ENCODE measurements around the gene PGBD1. TPM values are rescaled to one million over a fixed set of nuclear protein-coding genes. Genes with fewer than 3 reads are reported as not detected.

The PGBD1 gene
- total RNA-seq, 2 donors from 2014 or later, result 1.1 to 1.3 TPM

DNA sequence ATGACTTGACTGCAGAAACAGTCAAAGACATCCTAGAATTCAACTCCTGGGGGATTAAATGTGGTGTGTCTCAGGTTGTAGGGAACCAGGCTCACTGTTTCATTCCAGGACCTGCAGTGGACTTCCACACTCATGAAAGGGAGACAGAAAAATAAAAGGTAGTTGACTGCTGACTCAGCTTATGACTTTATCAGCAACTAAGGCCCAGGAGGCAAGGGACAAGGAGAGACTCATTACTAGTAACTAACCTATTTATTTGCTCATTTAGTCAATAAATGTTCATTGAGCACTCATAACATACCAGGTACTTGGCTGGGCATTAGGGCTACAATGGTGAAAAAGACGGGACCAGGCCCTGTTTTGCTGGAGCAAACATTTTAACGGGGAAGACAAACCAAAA lies 51.7 kb downstream of the PGBD1 start:
- no peaks in the 10 kb centered on the region for H3K9me3 ChIP-seq (ENCODE audit: control insufficient read depth, low read length, poor library complexity, severe bottlenecking)
- ATAC-seq (no peak), DNase-seq (no peak)
- Mint-ChIP-seq H3K27ac (no peak overlapping the region), H3K4me3 (no peak overlapping the region), H3K36me3 (ENCODE audit: low read depth) (no peaks in the 10 kb centered on the region), H3K4me1 (peaks cover 2% of the 10 kb centered on the region), H3K27me3 (no peaks in the 10 kb centered on the region)

GRCh38 chr6:28333599-28334018 lies 52.2 kb downstream of the PGBD1 start:
- Mint-ChIP-seq H3K4me3 (no peak overlapping the region), H3K36me3 (ENCODE audit: low read depth) (no peaks in the 10 kb centered on the region), H3K27me3 (no peaks in the 10 kb centered on the region), H3K27ac (no peak overlapping the region), H3K4me1 (peaks cover 2% of the 10 kb centered on the region)
- no peaks in the 10 kb centered on the region for H3K9me3 ChIP-seq (ENCODE audit: control insufficient read depth, low read length, poor library complexity, severe bottlenecking)
- no peak for DNase-seq
- ATAC-seq, result no peak

DNA sequence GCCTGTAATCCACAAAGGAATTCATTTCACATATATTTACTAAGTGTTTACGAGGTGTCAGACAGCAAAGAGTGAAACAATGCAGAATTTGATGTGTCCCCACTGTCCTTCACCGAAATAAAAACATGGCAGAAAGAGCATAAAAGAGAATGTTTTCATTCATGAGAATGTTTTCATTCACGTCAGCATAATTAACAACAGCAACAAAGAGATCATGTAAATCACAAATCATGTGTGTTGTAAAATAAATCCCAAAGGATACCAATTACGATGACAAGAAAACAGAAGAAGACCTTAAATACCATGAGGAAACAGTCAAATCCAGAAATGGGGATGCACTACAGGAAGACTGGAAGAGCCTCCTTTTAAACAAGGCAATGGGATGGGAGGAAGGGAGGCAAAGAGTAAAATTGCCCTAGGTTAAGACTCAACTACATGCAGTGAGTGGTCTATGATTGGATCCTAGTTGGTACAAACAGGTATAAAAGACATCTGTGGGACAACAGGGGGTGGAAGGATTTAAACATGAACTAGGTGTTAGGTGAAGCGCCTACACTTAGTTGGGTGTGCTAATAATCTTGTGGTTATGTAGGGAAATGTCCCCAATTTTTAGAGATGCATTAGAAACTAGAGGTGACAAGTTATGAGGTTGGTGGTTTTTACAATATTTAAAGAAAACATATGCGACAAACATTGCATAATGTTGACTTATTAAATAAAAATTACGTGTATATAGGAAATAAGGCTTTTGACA lies 53.1 kb downstream of the PGBD1 start:
- H3K36me3 Mint-ChIP-seq (ENCODE audit: low read depth), result no peaks in the 10 kb centered on the region
- no peak overlapping the region for H3K27ac Mint-ChIP-seq
- no peaks in the 10 kb centered on the region for H3K9me3 ChIP-seq (ENCODE audit: control insufficient read depth, low read length, poor library complexity, severe bottlenecking)
- DNase-seq (no peak), ATAC-seq (no peak)
- peak overlapping the region; percentile 2 for H3K4me3 Mint-ChIP-seq
- H3K27me3 Mint-ChIP-seq, result no peaks in the 10 kb centered on the region
- peaks cover 2% of the 10 kb centered on the region for H3K4me1 Mint-ChIP-seq

DNA sequence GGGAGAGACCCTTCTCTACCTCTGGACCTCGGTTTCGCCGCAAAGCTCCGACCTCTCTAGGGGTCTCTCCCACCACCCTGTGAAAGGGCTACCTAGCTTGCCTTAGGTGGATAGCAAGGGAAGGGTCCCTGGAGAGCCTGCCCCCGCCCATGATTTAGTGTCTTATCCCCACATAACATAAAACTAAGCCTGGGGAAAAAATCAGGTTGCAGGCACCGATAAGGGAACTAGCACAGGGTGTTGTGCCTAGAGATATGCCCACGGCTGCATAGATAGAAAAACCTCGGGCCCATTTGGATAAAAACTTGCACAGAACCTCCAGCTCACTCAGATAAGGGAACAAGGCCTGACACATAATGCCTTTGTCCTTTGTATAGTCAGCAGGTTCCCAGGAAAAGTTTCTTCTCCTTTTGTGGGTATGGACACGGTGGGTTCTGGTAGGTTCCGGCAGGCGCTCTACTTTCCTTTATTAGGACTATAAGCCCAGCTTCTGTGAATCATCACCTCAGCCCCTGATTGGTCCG lies 53.7 kb downstream of the PGBD1 start:
- Mint-ChIP-seq H3K4me1 (peaks cover 2% of the 10 kb centered on the region), H3K36me3 (ENCODE audit: low read depth) (no peaks in the 10 kb centered on the region), H3K27me3 (no peaks in the 10 kb centered on the region), H3K27ac (no peak overlapping the region), H3K4me3 (no peak overlapping the region)
- ATAC-seq (no peak), DNase-seq (no peak)
- H3K9me3 ChIP-seq (ENCODE audit: control insufficient read depth, low read length, poor library complexity, severe bottlenecking), result no peaks in the 10 kb centered on the region

DNA sequence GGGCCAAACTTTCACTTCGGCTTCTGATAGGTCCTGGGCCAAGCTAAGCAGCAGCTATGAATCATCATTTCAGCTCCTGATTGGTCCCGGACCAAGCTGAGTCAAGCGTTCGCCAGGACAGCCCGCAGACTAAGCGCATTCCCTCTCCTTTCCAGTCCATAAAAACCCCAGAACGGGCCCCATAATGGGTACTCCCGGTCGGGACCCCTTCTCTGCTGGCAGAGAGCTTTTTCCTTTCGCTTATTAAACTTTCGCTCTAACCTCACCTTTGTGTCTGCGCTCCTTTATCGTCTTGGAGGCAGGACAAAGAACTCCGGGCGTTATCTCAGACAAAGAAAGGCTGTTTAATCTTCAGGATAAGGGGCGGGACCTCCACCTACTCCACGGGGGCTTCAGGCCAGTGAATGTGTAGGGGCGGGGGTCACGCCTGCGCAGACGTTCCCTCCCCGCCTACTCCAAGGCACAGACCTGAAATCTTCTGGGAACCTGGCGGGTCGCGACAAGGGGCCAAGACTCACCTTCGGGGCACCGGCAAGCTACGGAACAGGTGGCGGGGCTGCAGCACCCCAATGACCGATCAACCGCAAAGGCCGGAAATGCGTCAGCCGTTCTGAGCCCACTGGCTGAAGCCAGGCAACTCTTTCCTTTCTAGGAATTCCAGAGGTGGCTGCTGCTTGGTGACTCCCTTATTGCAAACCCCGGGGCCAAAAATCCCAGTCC lies 54.4 kb downstream of the PGBD1 start, which contains the start of gene ZSCAN31:
Gene ZSCAN31, minus strand, starts transcription at position 585 of the 720 bp plus-strand sequence. CDS start 6,465 bp downstream, outside the sequence.
- H3K9me3 ChIP-seq (ENCODE audit: control insufficient read depth, low read length, poor library complexity, severe bottlenecking), result no peaks in the 10 kb centered on the region
- ATAC-seq, result peak; percentile 94
- DNase-seq, result peak; percentile 54 to 68 (median 55)
- Mint-ChIP-seq H3K4me1 (peaks cover 2% of the 10 kb centered on the region), H3K27ac (no peak within 1 kb of the TSS), H3K4me3 (no peak within 1 kb of the TSS), H3K36me3 (ENCODE audit: low read depth) (no peaks in the 10 kb centered on the region), H3K27me3 (no peaks in the 10 kb centered on the region)

GRCh38 chr6:28336284-28337120 lies 55.1 kb downstream of the PGBD1 start:
- H3K36me3 Mint-ChIP-seq (ENCODE audit: low read depth), result no peaks in the 10 kb centered on the region
- DNase-seq, result no peak
- peak; percentile 24 for ATAC-seq
- H3K27ac Mint-ChIP-seq, result no peak overlapping the region
- peaks cover 2% of the 10 kb centered on the region for H3K4me1 Mint-ChIP-seq
- H3K4me3 Mint-ChIP-seq, result no peak overlapping the region
- H3K27me3 Mint-ChIP-seq, result no peaks in the 10 kb centered on the region
- H3K9me3 ChIP-seq (ENCODE audit: control insufficient read depth, low read length, poor library complexity, severe bottlenecking), result no peaks in the 10 kb centered on the region

- H3K4me3 Mint-ChIP-seq, result no peak overlapping the region
- H3K9me3 ChIP-seq (ENCODE audit: control insufficient read depth, low read length, poor library complexity, severe bottlenecking), result no peaks in the 10 kb centered on the region
- no peak overlapping the region for H3K27ac Mint-ChIP-seq
- H3K27me3 Mint-ChIP-seq, result peaks cover 3% of the 10 kb centered on the region
- no peak for DNase-seq
- peaks cover 2% of the 10 kb centered on the region for H3K4me1 Mint-ChIP-seq
- no peak for ATAC-seq
- H3K36me3 Mint-ChIP-seq (ENCODE audit: low read depth), result no peaks in the 10 kb centered on the region
Measured at GRCh38 chr6:28337121-28337520, 55.7 kb downstream of the PGBD1 start.

GRCh38 chr6:28340310-28341095 lies 59.1 kb downstream of the PGBD1 start:
- H3K36me3 Mint-ChIP-seq (ENCODE audit: low read depth), result no peaks in the 10 kb centered on the region
- H3K27ac Mint-ChIP-seq, result no peak overlapping the region
- H3K27me3 Mint-ChIP-seq, result peaks cover 26% of the 10 kb centered on the region
- ATAC-seq (no peak), DNase-seq (no peak)
- H3K9me3 ChIP-seq (ENCODE audit: control insufficient read depth, low read length, poor library complexity, severe bottlenecking), result no peaks in the 10 kb centered on the region
- H3K4me3 Mint-ChIP-seq, result no peak overlapping the region
- H3K4me1 Mint-ChIP-seq, result no peaks in the 10 kb centered on the region

DNA sequence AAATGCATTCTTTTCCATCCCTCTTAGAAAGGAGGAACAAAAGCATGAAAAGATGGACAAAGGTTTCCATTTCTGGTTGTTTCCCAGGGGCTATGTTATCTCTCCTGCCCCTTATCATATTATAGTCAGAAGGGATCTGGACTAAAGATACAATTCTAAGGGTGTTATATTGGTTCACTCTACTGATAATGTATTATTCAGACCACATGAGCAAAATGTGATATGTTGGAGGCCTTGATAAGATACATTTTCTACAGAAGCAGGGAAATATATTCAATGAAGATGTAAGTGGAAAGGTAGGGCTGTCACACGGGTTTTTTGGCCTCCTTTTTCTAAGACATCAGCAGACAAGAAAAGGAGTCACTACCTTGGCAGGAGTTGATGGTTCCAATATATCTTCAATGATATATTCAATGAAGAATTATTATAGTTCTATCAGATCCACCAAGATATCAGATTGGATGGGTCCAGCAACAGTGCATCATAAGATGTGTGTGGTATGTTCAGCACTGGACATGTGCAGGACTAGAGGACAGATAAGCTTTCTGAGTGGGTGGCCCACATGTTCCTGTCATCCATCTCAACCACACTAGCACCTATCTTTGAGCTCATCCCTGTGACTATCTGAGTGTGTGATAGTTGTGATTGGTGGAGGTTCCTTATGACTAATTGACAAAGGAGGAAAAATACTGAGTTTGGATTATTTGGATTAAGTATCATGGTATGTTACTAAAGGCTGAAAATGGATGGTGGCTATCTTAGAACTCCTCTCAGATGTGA lies 62.7 kb downstream of the PGBD1 start:
- Mint-ChIP-seq H3K4me3 (no peak overlapping the region), H3K4me1 (no peaks in the 10 kb centered on the region), H3K36me3 (ENCODE audit: low read depth) (no peaks in the 10 kb centered on the region), H3K27ac (no peak overlapping the region), H3K27me3 (peaks cover 44% of the 10 kb centered on the region)
- no peaks in the 10 kb centered on the region for H3K9me3 ChIP-seq (ENCODE audit: control insufficient read depth, low read length, poor library complexity, severe bottlenecking)
- no peak for DNase-seq
- no peak for ATAC-seq

DNA sequence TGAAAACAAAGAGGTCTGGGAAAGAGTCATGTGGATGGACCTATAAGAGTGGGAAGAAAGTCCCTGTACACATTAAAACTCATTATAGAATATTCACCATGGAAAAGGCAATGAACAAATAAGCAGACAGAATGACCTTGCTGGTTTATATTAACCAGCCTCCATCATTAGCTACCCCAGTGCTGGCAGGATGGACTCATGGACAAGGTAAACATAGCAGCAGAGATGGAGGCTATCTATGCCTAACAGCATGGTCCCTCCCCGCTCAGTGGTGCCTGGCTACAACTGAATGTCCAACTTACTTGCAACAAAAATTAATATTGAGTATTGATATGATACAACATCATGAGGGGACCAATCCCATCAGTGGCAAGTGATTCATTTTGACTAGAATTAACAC lies 63.8 kb downstream of the PGBD1 start:
- no peak for ATAC-seq

DNA sequence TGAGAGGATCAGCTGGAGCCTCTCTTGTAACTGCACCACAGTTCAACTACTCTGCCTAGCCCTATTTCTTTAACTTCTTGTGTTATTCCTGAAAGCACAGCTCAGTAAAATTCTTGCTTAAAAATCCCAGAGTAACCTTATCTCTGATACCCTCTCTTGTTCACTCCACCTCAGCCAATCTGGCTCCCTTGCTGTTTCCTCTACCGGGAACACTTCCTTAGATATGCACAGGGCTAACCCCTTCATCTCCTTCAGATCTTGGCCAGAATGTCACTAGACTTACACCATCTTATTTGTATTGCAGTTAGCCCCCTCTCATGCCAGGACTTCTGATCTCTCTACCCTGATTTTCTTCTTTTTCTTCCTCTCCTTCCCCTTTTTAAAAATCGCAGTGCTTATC lies 65.7 kb downstream of the PGBD1 start:
- ATAC-seq, result no peak
- no peaks in the 10 kb centered on the region for H3K9me3 ChIP-seq (ENCODE audit: control insufficient read depth, low read length, poor library complexity, severe bottlenecking)
- peaks cover 19% of the 10 kb centered on the region for H3K4me1 Mint-ChIP-seq
- H3K36me3 Mint-ChIP-seq (ENCODE audit: low read depth), result peaks cover 2% of the 10 kb centered on the region
- DNase-seq, result no peak
- H3K27ac Mint-ChIP-seq, result no peak overlapping the region
- H3K27me3 Mint-ChIP-seq, result peaks cover 41% of the 10 kb centered on the region
- H3K4me3 Mint-ChIP-seq, result no peak overlapping the region

More for the DNA sequence above, 63.8 kb downstream of the PGBD1 start:
- no peak for DNase-seq
- H3K36me3 Mint-ChIP-seq (ENCODE audit: low read depth), result peaks cover 2% of the 10 kb centered on the region
- H3K27ac Mint-ChIP-seq, result no peak overlapping the region
- peaks cover 44% of the 10 kb centered on the region for H3K27me3 Mint-ChIP-seq
- H3K4me1 Mint-ChIP-seq, result peaks cover 8% of the 10 kb centered on the region
- H3K9me3 ChIP-seq (ENCODE audit: control insufficient read depth, low read length, poor library complexity, severe bottlenecking), result no peaks in the 10 kb centered on the region
- H3K4me3 Mint-ChIP-seq, result no peak overlapping the region
